Amniotic stem cell (primary cell): ENCODE data around the gene NXPH4.

Experiments
- DNase-seq: peaks from one replicate; lab custom pipeline; 2025; lab: John Stamatoyannopoulos, UW

NXPH4 gene

DNA sequence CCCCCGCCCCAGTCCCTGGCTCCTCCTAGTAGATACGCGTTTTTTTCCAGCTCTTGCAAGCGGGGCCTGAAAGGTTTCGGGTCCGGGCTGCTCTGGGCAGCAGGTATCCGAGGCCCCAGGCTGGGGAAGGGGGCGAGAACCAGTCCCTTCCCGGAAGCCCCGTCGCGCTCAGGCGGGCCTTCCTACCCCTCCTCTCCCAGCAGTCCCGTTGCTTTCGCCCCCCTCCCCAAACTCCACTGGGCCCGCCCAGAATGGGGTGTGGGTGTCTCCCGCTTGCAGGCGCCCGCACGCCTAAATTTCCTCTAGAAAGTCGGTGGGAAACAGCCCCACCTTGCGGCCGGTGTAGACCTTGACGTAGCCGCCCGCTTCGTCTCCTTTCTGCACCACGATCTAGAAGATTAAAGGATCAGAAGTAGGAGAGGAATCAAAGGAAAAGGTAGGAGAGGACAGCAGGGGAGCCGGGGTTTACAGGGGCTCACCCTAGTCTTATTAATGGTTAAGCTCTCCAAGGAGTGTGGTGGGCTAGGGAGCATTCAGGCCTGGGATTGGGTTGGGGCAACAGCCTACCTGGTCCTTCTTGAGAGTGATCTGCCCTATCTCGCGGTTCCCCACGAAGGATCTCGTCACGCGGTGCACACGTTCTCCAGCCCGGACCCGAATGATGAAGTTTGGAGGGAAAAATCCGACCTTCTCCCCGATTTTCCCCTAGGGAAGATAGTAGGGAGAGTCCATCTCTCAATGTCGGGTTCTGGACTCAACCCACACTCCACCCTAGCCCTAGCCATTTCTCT, 27.1 kb downstream of the NXPH4 start:
- DNase-seq = peak; percentile 49

- no peak for DNase-seq
These were observed 27.7 kb downstream of the NXPH4 start for GRCh38 chr12:57244312-57244696.

DNA sequence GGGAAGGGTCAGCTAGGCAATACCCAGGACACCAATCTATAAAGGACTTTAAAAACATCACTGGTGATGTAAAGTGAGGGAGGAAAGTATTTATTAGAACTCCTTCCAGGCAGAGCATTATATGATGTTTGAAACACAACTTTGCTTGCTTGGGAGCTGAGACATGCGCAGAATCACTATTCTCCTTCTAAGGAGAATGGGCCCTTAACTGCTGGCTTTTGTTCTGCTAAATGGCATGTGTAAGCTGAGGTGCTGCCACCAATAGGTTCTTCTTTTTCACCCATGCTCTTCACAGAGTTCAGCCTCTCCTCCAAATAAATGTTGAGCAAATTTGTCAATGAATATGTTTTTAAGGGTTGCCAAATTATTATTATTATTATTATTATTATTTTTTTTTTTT, 30.4 kb downstream of the NXPH4 start:
- DNase-seq = no peak

DNA sequence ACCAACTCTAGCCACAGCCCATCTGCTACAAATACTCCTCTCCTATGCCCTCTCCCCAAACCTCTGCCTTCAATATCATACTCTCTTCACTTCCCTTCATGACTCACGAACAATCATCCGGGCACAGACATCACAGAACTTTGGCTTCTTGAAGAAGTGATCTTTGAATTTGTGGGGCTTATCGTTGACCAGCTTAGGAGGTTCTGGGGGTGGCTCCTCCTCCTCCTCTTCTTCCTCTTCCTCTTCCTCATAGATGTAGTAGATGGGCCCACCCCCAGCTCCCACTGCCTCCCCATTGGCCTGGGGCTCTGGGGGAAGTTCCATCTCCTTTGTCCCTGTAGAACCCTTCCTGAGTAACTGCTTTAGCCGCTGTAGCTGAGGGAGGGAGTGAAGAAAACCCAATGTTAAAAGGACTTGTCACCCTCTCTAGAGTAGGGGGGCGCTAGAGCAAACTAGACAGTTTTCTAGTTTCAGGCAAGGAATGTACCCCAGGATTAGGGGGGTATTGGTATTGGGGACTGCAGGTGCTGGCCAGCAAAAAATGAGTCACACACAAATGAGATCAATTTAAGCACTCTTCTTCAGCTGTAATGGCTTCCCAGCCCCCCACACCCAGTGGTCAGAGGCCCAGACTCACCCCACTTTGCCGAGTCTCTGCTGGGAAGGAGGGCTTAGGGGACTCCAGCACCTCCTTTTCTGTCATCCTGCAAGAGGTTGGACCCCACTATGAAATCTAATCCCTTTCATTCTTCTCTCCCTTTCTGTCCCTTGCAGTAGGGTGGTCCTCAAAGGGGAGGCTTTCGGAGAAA, 32.5 kb downstream of the NXPH4 start:
- DNase-seq = no peak

DNA sequence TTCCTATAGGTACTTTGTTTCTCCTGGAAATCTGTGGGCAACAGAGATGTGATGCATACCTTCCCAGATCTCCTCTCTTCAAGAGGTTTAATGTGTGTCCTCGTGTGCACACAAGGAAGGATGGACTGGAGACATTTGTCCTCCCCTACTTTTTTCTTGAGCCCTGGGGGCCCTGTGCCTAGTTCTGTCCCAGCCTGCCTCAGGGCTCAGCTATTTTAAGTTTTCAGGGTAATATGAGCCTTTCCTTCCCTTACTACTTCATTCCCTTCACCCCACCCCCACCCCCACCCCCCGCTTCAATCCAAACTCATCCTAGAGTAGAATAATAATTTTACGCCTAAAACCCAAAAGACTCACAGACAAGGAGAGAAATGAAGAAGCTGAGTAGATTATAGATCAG, 33.9 kb downstream of the NXPH4 start:
- no peak for DNase-seq

GRCh38 chr12:57250956-57251355, 34.4 kb downstream of the NXPH4 start, which contains the start of gene STAC3:
TSS of gene STAC3 (minus strand) at chr12:57251187. CDS start at chr12:57249636, 1,551 bp downstream.
- DNase-seq = no peak

DNA sequence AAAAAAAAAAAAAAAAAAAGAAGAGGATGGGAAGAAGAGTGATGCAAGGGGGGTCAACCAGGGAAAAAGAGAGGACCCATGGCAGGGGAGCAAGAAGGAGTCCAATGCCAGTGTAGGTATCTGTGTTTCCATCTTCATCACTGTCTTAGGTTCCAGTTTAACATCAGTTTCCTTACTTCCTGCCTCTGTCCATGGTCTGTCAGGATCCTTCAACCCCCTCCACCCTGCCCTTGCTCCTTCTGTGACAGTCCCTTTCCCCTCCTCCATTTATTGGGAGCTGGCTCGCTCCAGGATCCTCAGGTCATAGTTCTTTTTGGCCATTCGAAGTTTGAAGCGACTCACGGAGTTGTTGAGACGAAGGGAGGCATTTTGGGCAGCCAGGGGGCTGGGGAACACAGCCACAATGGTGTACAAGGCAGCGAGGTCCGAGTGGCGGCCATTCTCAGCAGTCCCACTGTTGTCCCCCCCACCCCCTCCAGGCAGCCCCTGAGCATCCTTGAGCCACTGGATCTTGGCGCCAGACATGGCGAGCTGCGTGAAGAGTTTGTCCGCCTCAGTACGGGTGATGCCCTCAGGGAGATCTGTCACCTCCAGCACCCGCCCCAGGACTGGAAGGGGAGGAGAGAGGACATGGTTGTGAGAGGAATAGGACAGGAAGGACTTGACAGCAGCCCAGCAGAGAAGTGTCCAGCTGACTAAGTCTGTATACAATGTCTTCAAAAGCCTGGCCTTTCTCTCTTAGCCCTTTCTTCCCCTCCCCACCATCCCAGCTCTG, 38.1 kb downstream of the NXPH4 start:
- no peak for DNase-seq

DNA sequence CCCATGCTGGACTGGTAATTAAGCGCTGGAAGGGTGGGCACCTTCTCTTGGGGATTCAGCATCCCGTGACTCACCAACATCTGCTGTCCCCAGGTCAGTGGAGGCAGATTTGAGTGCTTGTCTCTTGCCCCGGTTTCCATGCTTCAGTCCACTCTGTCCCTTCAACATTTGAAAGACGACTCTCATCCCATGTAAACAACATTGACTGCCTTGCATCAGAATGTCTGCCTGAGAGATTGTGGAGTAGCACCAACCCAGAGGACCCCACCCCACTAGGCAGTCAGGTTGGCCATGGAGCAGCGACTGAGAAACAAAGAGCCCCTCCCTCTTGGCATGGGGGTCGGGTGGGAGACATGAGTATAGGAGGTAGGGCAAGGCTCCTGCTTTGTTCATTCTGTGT, 39.3 kb downstream of the NXPH4 start:
- no peak for DNase-seq

DNA sequence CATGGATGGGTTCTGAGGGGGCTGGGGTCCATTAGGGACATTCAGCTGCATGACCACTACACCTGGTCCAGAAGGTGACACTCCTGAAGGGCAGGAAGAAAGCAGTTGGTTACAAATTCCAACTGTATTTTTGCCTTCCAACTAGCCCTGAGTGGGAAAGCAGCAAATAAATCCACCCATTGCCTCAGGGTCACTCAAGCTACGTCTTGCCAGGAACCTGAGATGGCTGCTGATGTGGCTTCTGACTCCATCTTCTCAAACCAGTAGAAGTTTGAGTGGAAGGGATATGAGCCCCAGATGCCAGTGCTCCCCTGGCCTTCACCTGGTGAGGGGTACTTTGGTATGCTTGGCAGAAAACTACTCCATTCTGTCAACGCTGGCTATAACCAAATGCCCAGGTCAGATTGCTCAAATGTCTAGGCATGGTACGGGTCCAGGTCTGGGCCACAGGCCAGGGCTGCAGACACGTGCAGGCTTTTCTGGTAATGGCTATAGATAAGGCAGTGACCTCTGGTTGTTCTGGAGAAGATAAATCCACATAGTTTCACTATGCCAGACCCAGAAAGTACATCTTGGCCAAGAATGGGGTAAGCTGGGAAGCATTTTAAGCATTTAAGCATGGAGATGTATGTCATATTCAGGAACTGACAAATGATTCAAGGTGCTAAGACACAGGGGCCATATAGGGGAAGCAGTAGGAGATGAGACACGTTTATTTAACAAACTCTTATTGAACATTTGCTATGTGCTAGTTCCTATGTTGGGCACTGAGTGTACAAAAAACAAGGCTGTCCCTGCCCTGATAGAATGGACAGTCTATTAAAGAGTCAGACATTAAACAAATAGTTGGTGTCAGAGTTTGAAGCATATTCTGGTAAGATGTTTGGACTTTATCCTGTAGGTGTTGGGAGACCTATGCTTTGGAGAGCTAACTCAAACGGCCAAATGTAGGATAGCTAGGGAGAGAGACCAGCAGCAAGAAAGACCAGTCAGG, 42.7 kb downstream of the NXPH4 start:
- DNase-seq = no peak

- no peak for DNase-seq
These were observed 43.8 kb downstream of the NXPH4 start for GRCh38 chr12:57260366-57260765.

DNA sequence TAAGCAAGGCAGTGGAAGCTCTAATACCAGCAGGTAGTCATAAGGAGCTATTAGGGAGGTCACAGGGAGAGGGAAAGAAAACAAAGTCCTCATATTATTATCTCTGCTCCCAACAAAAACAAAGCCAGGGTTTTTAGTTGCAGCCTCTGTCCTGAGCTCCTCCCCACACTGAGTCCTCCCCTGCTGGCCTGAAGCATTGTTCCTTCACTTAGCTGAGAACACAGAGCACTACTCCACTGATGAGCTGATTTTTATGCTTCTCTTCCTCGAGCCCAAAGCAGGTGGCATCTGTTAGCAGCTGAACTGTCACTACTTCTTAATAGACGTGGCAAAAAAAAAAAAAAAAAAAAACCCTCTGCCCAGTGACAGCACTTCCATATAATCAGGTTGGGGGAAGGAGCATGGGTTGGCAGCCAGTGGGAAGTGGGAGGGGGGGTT, 44.9 kb downstream of the NXPH4 start:
- no peak for DNase-seq

DNA sequence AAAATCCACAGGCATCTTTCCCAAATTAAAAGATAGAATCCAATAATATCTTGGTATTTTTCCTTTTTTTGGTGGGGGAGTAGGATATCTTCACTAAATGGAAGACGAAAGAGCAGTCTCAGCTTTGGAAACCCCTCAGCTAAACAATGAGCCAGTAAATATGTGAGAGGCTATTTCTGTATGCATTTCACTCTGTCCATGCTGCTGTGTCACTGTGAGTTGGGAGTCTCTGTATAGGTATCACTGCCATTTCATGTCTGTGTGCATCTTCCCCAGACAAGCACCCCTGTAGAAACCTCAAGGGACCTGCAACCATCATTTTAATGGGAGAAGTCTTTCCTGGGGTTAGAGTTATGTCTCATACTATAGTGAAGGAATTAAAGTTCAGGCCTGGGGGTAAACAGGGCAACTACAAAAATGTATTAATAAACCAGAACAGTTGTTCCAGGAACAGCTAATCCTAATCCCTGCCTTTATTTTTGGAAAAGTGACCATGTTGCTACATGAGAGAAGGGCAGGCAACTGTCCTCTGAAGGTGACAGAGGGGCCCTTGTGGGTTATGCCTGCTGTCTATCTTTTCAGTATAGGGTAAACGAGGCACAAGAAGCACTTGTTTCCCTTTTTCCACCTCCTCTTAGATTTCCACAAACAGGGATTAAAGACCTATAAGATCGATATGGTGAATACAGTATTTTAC, 45.7 kb downstream of the NXPH4 start:
- no peak for DNase-seq

DNA sequence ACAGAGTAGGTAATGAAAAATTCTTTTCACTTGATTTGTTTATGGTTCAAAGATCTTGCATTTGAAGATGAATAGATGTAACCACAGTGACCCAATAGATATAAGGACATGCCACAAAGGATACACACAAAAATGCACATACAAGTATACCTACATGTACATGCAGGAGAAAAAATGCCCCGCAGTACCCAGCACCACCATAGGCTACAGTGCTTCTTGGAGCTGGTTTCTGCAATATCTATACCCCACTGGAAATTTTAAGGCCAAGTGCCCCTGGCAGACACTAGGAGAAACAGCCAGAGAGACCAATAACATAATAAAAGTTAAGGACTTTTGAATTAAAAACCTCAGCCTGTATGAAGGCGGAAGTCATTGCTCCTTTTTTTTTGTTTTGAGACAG, 46.5 kb downstream of the NXPH4 start:
- no peak for DNase-seq

DNA sequence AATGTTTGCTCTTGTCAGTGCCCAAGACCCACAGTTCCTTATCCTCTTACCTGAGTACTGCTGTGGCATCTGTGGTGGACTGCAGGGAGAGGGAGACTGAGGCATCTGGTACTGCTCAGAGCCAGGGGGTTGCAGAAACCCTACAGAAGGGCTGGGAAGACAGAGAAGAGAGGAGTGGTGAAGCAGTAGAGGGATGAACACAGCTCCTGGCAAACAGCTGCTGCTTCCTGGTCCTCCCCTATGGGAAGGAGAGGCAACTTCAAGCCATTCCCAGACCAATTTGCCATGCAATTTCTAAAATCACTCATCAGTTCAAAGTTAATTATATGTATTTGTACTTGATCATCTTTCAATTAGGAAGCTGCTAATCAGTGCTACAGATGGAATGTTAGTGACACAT, 50.1 kb downstream of the NXPH4 start:
- DNase-seq = no peak

- DNase-seq = no peak
These were observed 51.7 kb downstream of the NXPH4 start for GRCh38 chr12:57268264-57268663.

DNA sequence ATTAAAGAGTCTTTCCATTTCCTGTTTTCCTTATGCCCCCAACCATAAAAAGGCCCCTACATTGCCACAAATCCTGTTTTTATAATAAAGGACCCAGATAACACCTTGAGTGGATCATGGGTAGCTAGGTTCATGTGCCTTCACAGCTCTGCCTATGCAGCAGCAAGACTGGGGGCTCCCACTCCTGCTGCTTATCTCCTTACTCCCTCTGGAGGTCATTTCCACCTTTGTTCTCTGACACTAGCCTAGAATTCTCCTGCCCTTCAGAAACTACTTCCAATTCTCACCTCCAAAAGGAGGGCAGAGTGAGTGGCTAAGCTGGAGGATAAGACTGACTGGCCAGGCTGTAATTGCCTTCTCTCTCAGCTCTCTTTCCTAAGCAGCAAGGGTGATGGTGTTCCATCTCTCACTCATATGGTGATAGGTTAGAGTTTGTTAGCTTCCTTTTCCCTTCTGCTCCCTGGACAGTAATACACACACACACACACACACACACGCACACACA, 54.4 kb downstream of the NXPH4 start:
- DNase-seq = no peak

DNA sequence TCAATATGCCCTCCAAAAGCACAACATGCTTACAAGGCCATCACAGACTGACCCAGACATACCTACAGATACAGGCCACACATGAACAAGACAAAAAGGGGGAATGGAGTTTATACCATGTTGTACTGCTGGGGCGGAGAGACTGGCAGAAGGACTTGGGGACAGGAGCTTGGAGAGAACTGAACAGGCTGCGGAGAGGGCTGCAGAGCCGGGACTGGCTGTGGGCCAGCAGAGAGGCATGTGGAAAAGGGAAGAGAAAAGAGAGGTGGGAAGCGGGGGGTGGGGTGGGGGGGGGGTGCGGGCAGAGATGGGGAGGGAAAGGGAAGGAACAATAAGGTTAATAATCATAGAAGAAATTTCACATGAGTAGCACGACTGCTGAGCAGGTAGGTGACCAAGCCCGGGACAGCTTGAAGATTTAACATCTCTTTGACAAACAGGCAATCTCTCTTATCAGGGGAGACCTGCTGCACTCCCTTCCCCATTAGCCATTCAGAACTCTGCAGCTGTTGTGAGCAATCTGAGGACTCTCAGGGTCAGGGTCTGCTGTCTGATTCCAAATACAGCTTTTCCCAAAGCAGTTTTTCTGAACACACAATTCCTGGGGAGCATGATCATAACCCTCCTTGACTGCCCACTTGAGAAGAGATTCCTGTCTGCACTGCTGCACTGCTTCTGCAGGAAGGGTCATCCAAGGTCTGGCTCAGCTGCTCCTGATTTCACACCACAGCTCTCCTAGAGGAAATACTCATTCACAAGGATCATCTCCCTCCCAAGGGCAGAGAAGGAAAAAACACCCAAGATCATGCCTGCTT, 56.0 kb downstream of the NXPH4 start:
- DNase-seq = no peak

- DNase-seq = no peak
These were observed 56.9 kb downstream of the NXPH4 start for GRCh38 chr12:57273516-57273915.
